Mesenteric fat pad (tissue), 1 donor: Measurements from ENCODE around the gene TNFSF8. TPM values are rescaled to one million over a fixed set of nuclear protein-coding genes. Genes with fewer than 3 reads are reported as not detected.

Experiments used
- DNase-seq: peaks from one replicate; pipeline ENCODE4 v3.0.0-alpha.2; 2020; ENCODE audit warnings: low spot score
- total RNA-seq: library from RNA; stranded (reverse); fragmentation: NEBNext Ultra II Directional; extraction: Animal tissue kit (Norgen Biotek cat#: 25700); gene quantifications from one replicate; pipeline ENCODE4 v1.2.1, GENCODE V29; 2021
- donor health status: DM: yes; HTN: yes; CAD: no.

Gene TNFSF8
- total RNA-seq, 1 donor from 2014 or later: 4.6 TPM

DNA sequence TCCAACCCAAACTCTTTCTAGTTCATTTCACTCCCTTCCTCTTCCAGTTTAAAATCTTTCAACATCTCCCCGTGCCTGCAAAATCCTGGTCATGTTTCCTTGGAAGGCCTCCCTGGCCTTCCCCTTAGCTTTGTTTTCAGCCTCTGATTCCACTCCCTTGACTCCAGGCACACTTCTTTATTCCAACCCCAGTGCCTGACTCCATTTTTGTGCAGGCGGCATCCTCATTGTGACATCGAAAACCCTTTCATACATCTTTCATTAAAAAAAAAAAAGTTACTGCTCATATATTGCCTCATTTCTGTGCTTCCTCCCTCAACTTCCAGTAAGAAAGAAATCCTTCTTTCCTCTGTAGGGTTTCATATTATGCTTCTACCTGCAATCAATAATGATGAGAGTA lies 7.1 kb upstream of the TNFSF8 start:
- DNase-seq: no peak

GRCh38 chr9:114936581-114936980 lies 6.2 kb upstream of the TNFSF8 start:
- no peak for DNase-seq

GRCh38 chr9:114935119-114935518 lies 4.7 kb upstream of the TNFSF8 start:
- no peak for DNase-seq

DNA sequence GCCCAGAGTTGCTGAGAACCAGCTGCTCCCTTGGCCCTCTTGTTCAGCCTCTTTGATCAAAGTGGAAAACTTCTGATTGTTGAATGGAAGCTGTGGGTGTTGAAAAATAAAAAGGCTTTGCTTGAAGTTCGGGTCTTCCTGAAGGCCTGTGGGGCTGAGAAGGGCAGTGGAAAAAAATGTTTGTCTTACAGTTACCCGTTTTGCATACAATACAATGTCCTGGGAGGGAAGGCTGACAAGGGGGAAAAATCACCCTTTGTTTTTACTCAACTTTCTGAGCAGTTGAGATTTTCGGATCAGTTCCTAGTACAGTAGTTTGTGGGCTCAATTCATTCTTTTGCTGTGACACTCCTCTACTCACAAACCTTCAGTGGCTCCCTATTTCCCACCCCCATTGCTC lies 2.1 kb upstream of the TNFSF8 start:
- no peak for DNase-seq

DNA sequence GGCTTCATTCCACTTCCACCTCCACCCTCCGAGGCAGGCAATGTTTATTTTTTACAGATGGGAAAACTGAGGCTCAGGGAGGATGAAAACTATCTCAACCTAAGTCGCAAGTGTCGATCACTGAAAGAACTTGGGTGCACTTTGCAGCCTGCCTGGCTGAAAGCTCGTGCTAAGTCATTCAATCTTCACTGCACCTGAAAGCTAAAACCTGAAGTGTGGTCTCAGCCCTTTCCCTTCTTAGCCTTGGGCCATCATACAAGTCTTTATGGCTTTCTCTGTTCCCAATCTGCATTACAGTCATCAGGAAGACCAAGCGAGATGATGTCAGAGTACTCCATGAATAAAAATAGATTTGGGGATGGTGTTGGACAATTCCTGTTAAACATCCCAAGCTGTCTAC lies 1.0 kb upstream of the TNFSF8 start:
- no peak for DNase-seq

DNA sequence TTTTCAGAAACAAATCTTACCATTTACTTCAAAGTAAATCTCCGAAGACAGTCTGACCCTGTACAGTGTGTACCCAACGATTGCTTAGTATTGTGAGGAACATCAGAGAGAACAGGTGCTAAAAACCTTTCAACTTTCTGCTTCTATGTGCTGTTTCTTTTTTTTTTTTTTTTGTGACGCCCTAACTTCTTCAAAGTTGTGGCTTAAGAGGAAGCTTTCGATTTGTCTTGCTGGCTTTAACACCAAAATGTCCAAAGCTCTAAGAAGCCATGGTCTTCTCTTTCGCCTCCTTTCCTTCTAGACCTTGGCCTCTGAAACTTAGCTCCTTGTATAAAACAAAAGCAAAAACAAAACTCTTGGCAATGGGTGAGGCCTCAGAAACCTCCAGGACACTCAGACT lies 1.2 kb downstream of the TNFSF8 start:
- no peak for DNase-seq

DNA sequence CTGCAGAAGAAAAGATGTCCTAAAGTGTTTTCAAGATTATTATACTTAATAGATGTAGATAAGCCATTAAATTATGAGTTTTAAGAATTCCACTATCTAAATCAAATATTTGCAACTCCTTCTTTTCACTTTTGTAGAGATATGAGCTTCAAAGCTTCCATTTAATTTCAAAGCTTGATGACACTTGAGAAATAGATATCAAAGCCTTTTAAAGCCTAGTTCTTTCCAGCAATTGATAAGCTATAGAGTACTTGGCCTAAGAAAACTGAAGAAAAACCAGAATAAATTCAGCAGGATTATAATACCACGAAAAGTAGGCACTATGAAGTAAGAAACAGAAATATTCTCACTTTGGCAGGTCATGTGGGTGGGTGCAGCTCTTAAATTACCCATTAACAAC lies 1.7 kb downstream of the TNFSF8 start:
- DNase-seq: no peak

GRCh38 chr9:114928136-114928535 lies 2.3 kb downstream of the TNFSF8 start:
- no peak for DNase-seq

- no peak for DNase-seq
Measured at GRCh38 chr9:114925672-114926071, 4.7 kb downstream of the TNFSF8 start.

DNA sequence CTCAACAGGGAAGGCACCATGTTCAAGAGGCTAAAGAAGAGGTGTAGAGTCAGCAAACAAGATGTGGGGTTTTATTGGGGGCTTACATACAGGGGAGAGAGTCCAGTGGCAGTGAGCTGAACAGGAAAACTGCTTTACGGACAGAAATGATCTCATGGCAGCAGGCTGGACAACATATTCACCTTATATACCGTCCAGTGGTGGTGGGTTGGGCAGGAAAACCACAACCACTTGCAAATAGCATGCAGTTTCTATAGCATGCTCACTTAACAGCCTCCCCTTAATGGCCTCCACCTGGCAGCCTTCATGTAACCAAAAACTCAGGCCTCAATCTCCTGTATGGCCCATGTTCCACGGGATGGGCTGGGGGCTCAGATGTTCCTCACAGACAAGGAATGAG lies 5.4 kb downstream of the TNFSF8 start:
- DNase-seq: no peak

DNA sequence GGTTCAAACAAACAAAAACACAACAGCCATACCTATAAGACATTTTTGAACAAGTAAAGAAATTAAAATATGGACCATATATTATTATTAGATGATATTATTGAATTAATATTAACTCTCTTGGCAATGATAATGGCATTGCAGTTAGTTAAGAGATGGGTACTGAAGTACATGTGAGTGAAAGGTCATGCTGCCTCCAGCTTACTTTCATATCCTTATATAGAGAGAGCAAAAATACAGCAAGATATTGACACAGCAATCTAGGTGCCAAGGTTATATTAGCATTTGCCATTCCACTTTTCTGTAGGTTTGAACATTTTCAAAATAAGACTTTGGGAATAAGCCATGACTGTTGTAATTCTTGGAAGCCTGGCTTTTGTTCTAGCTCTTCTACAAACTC lies 6.1 kb downstream of the TNFSF8 start:
- no peak for DNase-seq

DNA sequence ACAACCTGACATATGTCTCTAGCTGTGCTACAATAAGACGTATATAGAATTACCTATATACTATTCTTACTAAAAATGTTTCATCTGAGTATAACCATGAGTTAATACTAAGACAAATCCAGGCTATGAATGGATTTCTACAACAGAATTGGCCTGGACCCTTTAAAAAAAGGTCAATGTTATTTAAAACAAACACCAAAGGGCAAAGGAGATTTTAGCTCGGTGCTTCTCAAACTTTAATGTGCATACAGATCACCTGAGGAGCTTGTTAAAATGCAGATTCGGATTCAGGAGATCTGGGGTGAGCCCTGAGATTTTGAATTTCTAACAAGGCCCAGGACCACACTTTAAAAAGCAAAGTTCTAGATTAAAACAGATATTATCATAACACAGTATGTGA lies 6.5 kb downstream of the TNFSF8 start:
- DNase-seq: no peak

GRCh38 chr9:114921171-114921570 lies 9.2 kb downstream of the TNFSF8 start:
- no peak for DNase-seq

- DNase-seq: no peak
Measured at GRCh38 chr9:114919611-114920010, 10.8 kb downstream of the TNFSF8 start.

DNA sequence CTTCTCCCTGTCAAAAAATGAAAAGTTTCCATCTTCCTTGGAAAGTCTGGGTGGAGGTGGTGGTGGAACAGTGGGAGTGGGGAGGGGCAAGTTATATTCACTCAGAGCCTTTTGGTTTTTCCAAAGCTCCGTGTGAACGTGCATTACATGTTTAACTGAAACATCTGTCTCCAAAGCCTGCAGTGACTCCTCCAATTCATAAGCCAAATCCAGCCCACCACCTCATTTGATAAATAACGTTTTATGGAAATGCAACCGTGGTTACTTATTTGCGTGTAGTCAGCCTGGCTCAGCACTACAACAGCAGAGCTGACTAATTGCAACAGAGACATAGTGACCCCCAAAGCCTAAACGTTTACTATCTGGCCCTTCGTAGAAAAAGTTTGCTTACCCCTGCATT lies 13.9 kb downstream of the TNFSF8 start:
- no peak for DNase-seq

GRCh38 chr9:114914139-114914538 lies 16.3 kb downstream of the TNFSF8 start:
- DNase-seq: no peak

DNA sequence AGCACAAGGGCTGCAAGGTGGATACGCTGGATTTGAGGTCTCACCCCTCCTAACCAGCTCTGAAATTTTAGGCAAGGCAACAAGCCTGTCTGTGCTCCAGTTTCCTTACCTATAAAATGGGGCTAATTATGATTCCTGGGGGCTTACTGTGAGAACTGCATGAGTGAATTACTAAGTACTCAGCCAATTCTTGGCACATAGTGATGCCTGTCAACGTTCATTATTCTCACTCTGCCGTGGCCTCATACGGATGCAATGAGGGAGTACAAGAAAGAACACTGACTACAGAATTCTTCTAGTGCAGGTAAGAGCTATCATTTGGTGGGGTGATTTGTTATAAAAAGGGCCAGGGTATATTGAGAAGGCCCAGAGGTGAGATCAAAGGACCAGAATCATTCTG lies 16.7 kb downstream of the TNFSF8 start:
- DNase-seq: no peak

DNA sequence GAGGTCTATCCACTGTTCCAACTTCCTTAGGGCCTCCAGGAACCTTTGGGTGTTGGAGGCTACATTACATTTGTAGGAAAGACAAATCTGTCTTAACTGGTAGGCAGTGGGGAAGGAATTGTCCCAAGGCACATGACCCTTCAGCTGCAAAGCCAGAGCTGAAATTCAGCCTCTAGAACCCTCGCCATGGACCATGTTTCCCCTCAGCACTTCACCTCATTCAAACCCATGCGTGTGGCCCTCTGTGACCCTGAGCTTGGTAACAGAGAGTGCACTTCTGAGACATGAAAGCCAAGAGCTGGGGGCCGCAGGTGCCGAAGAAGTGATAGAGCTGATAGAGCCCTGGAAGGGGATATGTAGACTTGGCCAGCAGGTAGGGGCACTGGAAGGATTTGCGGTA lies 17.2 kb downstream of the TNFSF8 start:
- no peak for DNase-seq

GRCh38 chr9:114911167-114911821 lies 19.1 kb downstream of the TNFSF8 start:
- DNase-seq: no peak

GRCh38 chr9:114910541-114910940 lies 19.9 kb downstream of the TNFSF8 start:
- DNase-seq: no peak

DNA sequence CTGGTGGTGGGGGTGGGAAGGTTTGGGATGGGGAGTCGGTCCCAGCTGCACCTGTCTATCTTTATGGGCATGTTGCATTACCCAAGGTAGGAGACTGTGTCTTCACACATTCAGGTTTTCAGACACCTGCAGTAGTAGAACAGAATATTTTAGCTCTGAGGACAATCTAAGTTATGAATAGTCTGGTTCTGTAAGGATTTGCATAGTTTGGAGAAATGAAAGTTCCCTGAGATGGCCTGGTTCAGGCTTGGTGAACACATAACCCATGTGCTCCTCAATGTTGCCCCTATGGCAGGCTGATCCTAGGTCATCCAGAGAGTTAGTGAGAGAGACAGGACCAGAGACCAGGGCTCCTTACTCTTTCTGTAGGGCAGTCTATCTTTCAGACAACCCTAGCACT lies 20.7 kb downstream of the TNFSF8 start:
- DNase-seq: no peak

- DNase-seq: no peak
Measured at GRCh38 chr9:114908805-114909448, 21.5 kb downstream of the TNFSF8 start.

DNA sequence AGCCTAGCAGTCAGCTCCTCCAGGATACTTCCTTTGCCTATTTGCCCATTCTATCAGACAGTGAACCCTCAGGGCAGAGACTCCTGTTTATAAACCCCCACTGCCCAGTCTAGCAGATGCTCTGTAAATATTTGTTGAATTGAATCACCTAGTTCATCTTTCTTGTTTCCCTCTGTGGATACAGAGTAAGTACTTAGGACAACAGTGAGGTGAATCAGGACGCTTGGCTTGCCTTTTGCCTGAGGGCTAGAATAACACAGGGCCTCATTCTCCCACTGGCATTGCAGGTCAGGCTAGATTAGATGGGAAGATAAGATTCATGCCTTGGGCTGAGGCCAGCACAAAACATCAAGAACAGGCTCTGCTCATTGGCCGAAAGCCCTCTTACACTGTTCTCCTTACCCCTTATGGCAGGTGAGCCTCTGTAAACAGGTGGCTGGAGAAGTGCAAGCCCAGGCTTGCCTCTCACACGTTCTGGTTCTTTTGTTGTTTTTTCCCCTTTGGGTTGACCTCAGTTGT lies 22.2 kb downstream of the TNFSF8 start:
- DNase-seq: no peak
